ENCODE results near the gene NSMCE4A. TPM values are rescaled to one million over a fixed set of nuclear protein-coding genes. Genes with fewer than 3 reads are reported as not detected.

The NSMCE4A gene
- polyA plus RNA-seq, 1 donor from 2014 or later = 133 TPM

- H3F3A ChIP-seq (ENCODE audit: insufficient read depth, low read length, poor library complexity, severe bottlenecking) = no peaks in the 10 kb centered on the region
- H3K36me3 ChIP-seq (ENCODE audit: insufficient read depth, low read length) = no peaks in the 10 kb centered on the region
- H3K27ac ChIP-seq (ENCODE audit: low read length) = no peak overlapping the region
- H3K9me2 ChIP-seq (ENCODE audit: insufficient read depth, low read length) = no peaks in the 10 kb centered on the region
- H3K79me2 ChIP-seq (replicated peaks; ENCODE audit: insufficient read depth, low read length) = no peaks in the 10 kb centered on the region
- H3K27me3 ChIP-seq (ENCODE audit: insufficient read depth, low read depth, low read length) = no peaks in the 10 kb centered on the region
- no peak overlapping the region for H3K9ac ChIP-seq (ENCODE audit: low read length)
- H4K20me1 ChIP-seq (ENCODE audit: insufficient read depth) = no peaks in the 10 kb centered on the region
- H2AFZ ChIP-seq (ENCODE audit: low read depth, low read length) = no peak overlapping the region
- no peak for TF ChIP-seq MXI1 (conservative IDR thresholded peaks at IDR 0.05; ENCODE audit: poor library complexity, severe bottlenecking)
- TF ChIP-seq REST (IDR thresholded peaks at IDR 0.05; ENCODE audit: borderline replicate concordance) = no peak
- TF ChIP-seq CTCF (IDR thresholded peaks at IDR 0.05; ENCODE audit: poor library complexity, severe bottlenecking) = no peak
- no peak for TF ChIP-seq EZH2 (IDR thresholded peaks at IDR 0.05; ENCODE audit: borderline replicate concordance, insufficient read depth, low read length, poor library complexity, severe bottlenecking)
- no peak for TF ChIP-seq EP300 (conservative IDR thresholded peaks at IDR 0.05; ENCODE audit: poor library complexity, severe bottlenecking)
- TF ChIP-seq SMC3 (conservative IDR thresholded peaks at IDR 0.05; ENCODE audit: poor library complexity) = no peak
- H3K4me2 ChIP-seq (ENCODE audit: low read length) = no peak overlapping the region
- no peaks in the 10 kb centered on the region for H3K9me3 ChIP-seq (ENCODE audit: low read length)
- H3K4me3 ChIP-seq (ENCODE audit: low read length) = no peak overlapping the region
Observed at GRCh38 chr10:121941532-121941931, 33.5 kb downstream of the NSMCE4A start.

- no peak overlapping the region for H2AFZ ChIP-seq (ENCODE audit: low read depth, low read length)
- no peaks in the 10 kb centered on the region for H3K36me3 ChIP-seq (ENCODE audit: insufficient read depth, low read length)
- H3K4me2 ChIP-seq (ENCODE audit: low read length) = no peak overlapping the region
- H3K27ac ChIP-seq (ENCODE audit: low read length) = no peak overlapping the region
- TF ChIP-seq REST (IDR thresholded peaks at IDR 0.05; ENCODE audit: borderline replicate concordance) (no peak), MXI1 (conservative IDR thresholded peaks at IDR 0.05; ENCODE audit: poor library complexity, severe bottlenecking) (no peak), TAF1 (IDR thresholded peaks at IDR 0.05; ENCODE audit: low read depth) (no peak), CTCF (IDR thresholded peaks at IDR 0.05; ENCODE audit: poor library complexity, severe bottlenecking) (no peak)
- no peaks in the 10 kb centered on the region for H3K27me3 ChIP-seq (ENCODE audit: insufficient read depth, low read depth, low read length)
- no peaks in the 10 kb centered on the region for H3K9me3 ChIP-seq (ENCODE audit: low read length)
- no peaks in the 10 kb centered on the region for H3K79me2 ChIP-seq (replicated peaks; ENCODE audit: insufficient read depth, low read length)
- no peak overlapping the region for H3K4me3 ChIP-seq (ENCODE audit: low read length)
- no peaks in the 10 kb centered on the region for H3F3A ChIP-seq (ENCODE audit: insufficient read depth, low read length, poor library complexity, severe bottlenecking)
- H4K20me1 ChIP-seq (ENCODE audit: insufficient read depth) = no peaks in the 10 kb centered on the region
- H3K9ac ChIP-seq (ENCODE audit: low read length) = no peak overlapping the region
- no peaks in the 10 kb centered on the region for H3K9me2 ChIP-seq (ENCODE audit: insufficient read depth, low read length)
Observed at GRCh38 chr10:121936295-121936694, 38.7 kb downstream of the NSMCE4A start.
